OCI-M2 (cell line): ENCODE measurements around the gene MYBPHL.

Experiments
- DNase-seq: peaks from one replicate; lab custom pipeline; 2025; ENCODE audit not compliant: unreplicated experiment; lab: John Stamatoyannopoulos, UW

The MYBPHL gene

GRCh38 chr1:109253803-109254620 is 52.8 kb downstream of the MYBPHL start:
- DNase-seq: no peak

DNA sequence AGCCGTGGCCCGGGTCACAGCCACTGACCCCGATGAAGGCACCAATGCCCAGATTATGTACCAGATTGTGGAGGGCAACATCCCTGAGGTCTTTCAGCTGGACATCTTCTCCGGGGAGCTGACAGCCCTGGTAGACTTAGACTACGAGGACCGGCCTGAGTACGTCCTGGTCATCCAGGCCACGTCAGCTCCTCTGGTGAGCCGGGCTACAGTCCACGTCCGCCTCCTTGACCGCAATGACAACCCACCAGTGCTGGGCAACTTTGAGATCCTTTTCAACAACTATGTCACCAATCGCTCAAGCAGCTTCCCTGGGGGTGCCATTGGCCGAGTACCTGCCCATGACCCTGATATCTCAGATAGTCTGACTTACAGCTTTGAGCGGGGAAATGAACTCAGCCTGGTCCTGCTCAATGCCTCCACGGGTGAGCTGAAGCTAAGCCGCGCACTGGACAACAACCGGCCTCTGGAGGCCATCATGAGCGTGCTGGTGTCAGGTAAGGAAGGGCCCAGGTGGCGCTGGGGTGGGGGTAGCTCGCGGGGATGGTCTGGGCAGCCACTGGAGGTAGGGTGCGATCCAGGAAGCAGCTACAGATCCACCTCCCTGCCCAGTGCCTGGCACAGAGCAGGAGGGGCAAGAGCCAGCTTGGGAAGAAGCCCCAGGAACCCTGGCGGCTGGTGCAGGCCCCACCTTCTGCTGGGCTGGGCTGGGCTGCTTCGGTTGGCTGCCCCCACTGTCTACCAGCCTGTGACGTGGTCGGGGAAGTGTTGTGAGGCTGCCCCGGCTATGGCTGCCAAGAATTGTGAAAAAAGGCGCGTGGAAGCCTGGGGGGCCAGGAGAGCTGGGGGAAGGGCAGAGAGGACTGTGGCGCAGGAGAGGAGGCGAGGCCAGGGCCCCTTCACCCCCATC is 53.7 kb downstream of the MYBPHL start:
- DNase-seq: no peak

GRCh38 chr1:109252167-109252892 is 54.5 kb downstream of the MYBPHL start:
- no peak for DNase-seq

DNA sequence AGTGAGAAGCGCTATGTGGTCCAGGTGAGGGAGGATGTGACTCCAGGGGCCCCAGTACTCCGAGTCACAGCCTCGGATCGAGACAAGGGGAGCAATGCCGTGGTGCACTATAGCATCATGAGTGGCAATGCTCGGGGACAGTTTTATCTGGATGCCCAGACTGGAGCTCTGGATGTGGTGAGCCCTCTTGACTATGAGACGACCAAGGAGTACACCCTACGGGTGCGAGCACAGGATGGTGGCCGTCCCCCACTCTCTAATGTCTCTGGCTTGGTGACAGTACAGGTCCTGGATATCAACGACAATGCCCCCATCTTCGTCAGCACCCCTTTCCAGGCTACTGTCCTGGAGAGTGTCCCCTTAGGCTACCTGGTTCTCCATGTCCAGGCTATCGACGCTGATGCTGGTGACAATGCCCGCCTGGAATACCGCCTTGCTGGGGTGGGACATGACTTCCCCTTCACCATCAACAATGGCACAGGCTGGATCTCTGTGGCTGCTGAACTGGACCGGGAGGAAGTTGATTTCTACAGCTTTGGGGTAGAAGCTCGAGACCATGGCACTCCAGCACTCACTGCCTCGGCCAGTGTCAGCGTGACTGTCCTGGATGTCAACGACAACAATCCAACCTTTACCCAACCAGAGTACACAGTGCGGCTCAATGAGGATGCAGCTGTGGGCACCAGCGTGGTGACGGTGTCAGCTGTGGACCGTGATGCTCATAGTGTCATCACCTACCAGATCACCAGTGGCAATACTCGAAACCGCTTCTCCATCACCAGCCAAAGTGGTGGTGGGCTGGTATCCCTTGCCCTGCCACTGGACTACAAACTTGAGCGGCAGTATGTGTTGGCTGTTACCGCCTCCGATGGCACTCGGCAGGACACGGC is 55.3 kb downstream of the MYBPHL start:
- DNase-seq: no peak

DNA sequence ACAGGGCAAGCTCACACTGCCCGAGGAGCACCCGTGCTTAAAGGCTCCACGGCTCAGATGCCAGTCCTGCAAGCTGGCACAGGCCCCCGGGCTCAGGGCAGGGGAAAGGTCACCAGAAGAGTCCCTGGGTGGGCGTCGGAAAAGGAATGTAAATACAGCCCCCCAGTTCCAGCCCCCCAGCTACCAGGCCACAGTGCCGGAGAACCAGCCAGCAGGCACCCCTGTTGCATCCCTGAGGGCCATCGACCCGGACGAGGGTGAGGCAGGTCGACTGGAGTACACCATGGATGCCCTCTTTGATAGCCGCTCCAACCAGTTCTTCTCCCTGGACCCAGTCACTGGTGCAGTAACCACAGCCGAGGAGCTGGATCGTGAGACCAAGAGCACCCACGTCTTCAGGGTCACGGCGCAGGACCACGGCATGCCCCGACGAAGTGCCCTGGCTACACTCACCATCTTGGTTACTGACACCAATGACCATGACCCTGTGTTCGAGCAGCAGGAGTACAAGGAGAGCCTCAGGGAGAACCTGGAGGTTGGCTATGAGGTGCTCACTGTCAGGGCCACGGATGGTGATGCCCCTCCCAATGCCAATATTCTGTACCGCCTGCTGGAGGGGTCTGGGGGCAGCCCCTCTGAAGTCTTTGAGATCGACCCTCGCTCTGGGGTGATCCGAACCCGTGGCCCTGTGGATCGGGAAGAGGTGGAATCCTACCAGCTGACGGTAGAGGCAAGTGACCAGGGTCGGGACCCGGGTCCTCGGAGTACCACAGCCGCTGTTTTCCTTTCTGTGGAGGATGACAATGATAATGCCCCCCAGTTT is 56.1 kb downstream of the MYBPHL start:
- DNase-seq: no peak

DNA sequence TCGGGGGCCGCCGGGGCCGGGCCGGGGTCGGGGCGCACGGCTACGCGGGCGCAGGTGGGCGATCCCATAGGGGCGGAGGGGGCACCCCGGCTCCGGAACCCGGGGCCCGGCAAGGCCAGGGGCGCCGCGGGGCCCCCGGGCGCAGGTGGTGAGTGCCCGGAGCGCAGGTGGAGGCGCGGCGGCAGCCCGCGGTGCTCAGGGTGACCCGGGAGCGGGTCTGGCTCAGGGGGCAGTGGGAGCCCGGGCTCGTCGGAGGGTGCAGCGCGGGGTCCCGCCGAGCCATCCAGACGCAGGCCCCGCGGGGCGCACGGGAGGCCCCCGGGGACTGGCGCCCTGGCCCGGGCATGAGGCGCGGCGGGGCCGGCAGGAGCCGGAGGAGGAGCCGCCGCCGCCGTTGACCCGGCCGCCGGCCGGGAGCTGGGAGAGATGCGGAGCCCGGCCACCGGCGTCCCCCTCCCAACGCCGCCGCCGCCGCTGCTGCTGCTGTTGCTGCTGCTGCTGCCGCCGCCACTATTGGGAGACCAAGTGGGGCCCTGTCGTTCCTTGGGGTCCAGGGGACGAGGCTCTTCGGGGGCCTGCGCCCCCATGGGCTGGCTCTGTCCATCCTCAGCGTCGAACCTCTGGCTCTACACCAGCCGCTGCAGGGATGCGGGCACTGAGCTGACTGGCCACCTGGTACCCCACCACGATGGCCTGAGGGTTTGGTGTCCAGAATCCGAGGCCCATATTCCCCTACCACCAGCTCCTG is 57.0 kb downstream of the MYBPHL start:
- DNase-seq: no peak

DNA sequence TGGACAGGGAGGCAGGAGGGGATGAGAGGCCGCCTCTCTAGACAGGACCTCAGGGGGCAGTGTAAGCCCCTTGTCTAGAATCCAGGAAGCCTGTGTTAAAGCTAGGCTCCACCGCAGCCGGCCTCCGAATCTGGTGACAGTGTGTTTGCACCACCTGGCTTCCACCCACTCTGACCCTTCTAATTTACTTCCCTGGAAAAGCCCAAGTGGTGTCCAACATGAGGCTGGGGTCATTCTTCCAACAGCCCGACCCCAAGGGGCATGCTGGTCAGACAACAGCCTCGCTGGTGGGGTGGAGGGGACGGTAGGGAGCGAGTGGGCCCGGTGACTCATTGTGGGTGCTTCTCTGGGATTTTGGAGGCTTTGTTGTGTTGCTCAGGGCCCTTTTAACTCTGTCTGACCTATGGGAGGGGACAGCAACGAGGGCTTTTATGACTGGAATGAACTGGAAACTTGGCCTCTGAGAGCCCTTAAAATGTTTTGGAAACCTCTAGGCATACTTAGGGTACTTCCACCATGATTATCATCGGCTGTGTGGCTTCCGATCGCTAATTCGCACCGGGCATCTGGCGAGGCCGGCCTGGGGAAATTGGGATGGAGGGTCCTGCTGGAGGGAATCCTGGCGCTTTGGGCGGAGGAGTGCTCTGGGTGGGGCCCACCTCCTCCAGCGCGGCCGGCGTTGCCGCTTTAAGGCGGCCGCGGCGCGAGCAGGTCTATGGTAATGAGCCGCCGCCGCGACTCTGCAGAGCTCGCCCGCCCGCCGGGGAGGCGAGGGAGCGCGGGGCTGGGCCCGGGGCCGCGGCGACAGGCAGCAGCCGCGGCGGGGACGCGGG is 57.8 kb downstream of the MYBPHL start, which contains the start of gene CELSR2:
Gene CELSR2, plus strand, starts transcription at position 743 of the 833 bp plus-strand sequence. CDS start 541 bp downstream, outside the sequence.
- no peak for DNase-seq

DNA sequence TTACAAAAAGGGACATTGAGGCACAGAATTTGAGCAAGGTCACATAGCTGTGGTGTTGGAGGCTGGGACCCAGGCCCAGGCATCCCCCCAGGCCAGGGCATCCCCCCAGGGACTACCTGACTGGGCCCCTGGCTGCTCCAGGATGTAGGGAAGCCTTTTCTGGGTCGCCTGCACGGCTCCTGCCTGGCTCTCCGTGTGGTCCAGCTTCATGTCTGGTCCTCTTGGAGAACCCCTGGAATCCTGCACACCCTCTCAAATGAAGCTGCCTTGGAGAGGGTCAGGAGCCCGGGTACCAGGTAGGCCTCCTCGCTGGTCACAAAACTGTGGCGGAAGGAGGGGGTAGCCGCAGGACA is 58.4 kb downstream of the MYBPHL start:
- DNase-seq: no peak

DNA sequence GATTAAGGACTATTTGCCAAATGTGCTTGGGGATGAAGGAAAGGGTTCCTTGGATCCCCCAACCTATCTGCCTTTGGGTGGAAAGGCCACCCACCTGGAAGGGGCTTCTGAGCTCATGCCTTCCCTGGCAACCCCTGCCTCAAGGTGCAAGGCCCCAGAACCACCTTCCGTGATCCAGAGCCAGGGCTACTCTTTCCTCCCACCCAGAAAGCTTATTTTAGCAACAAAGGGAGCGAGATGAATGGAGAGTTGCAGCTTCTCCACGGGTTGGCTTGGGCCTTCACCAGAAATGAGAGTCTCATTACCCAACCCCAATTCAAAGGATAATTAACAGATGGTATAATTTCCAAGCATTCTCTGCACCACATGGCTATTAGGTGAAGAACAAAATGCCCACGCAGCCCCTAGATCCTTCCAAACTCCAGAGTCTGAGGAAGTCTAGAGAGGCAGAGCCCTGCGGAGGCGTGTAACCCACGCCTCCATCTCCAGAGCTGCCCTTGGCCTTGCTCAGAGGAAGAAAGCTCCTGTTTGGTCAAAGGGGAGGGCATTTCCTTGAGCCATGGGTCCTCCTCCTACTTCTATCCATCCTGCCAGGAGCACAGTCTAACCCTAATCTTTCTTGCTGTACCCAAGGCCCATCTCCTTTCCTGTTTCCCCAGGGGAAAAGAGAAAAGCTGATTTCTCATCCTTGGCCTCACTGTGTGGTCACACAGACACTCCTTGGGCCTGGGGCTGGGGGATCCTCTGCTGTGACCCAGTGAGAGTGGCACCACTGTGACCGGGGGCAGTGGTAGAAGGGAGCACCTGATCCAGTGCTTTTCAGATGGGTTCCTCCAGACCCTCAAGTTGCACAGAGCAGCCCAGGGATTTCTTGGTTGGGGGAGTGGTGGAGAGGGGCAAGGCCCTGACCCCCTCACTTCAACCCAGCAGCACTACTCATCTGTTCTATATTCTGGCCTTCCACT is 59.1 kb downstream of the MYBPHL start:
- no peak for DNase-seq

GRCh38 chr1:109246141-109246551 is 60.7 kb downstream of the MYBPHL start:
- DNase-seq: no peak

DNA sequence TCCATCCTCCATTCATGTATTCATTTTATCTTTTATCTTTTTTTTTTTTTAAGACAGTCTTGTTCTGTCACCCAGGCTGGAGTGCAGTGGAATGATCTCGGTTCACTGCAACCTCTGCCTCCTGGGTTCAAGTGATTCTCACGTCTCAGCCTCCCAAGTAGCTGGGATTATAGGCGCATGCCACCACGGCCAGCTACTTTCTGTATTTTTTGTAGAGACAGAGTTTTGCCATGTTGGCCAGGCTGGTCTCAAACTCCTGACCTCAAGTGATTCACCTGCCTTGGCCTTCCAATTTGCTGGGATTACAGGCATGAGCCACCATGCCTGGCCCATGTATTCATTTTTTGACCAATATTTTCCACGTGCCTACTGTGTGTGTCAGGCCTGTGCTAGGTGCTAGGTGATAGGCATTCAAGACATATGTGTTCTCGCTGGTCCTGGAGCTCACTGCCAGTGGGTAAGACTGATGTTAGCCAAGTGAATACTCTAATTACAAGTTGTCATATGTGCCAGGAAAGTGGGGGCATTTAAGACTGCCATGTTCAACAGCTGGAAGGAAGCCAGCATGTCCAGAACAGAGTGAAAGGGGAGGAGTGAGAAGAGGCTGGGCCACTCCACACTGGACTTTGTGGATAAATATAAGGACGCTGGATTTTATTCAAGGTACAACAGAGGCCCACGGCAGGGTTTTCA is 62.8 kb downstream of the MYBPHL start:
- DNase-seq: no peak

GRCh38 chr1:109243221-109243620 is 63.6 kb downstream of the MYBPHL start:
- no peak for DNase-seq

DNA sequence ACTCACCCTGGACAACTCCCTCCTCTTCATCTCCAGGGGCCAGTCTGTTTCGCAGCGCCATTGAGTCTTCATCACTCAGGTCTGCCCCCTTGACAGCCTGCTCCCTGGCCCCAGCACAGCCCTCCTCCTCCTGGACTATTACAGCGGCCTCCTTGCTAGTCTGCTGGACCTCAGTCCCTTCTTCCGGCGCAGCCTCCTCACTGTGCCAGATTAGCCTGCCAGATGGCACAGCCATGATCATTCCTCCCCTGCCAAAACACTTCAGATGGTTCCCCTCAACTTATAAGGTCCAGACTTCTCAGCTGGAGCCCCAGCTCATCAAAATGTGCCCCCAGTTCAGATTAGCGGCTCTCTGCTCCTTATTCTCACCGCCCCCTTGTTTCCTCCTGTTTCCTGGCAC is 64.4 kb downstream of the MYBPHL start:
- no peak for DNase-seq
